ELF-1 (cell line): ENCODE measurements around the gene IQSEC1.
"Not testable (repeated sequence)": the region's sequence is repeated elsewhere in the genome, so short reads cannot be mapped to it uniquely, and the experiment has no call there.

ENCODE experiments used
- DNase-seq: peaks from one replicate; pipeline ENCODE4 v3.0.0-alpha.2; 2016; ENCODE audit warnings: low read depth, low spot score

IQSEC1 gene

GRCh38 chr3:12896063-12896985, 176.9 kb downstream of the IQSEC1 start:
- DNase-seq, result peak; percentile 44

DNA sequence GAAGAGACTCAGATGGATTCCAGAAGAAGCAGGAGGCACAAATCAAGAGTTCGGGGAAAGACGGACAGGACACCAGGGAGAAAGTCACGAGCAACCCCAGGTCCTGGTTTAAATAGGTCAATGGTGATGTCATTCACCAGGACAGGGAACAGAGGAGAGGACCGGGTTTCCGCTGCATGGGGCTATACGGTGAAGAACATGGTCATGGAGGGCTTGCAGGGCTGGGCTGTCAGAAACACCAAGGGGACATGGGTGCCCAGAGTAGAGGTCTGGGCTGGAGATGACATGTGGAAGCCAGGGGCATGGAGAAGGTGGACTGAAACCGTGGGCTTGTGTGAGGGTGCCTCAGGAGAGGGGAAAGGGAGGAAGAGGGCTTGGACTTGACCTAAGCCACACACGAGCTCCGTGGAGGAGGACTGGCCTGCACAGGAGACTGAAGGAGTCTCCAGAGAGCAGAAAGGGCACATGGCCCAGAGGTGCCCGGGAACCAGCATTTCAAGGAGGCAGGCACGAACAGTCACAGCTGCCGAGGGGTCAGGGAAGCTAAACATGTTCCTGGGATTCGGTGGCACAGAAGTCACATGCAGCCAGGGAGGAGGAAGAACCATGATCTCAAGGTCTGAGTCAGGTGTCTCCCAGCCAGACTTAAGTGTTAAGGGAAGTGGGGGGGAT, 177.7 kb downstream of the IQSEC1 start:
- DNase-seq, result no peak

- peak; percentile 63 for DNase-seq
These were observed 178.6 kb downstream of the IQSEC1 start for GRCh38 chr3:12894629-12895028.

- no peak for DNase-seq
These were observed 179.4 kb downstream of the IQSEC1 start for GRCh38 chr3:12893852-12894251.

GRCh38 chr3:12893247-12893646, 180.0 kb downstream of the IQSEC1 start:
- DNase-seq, result no peak

DNA sequence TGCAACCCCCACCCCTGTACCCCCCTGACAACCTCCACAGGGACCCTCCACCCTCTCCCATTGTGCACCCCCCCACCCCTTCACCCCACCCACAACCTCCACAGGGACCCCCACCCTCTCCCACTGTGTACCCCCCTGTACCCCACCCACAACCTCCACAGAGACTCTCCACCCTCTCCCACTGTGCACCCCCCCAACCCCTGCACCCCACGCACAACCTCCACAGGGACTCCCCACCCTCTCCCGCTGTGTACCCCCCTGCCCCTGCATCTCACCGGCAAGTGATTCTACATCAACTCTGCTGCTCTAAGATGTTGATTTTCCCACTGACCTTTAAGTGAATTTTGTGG, 180.4 kb downstream of the IQSEC1 start:
- DNase-seq, result no peak

GRCh38 chr3:12891985-12892839, 181.0 kb downstream of the IQSEC1 start:
- peak; percentile 76 for DNase-seq

DNA sequence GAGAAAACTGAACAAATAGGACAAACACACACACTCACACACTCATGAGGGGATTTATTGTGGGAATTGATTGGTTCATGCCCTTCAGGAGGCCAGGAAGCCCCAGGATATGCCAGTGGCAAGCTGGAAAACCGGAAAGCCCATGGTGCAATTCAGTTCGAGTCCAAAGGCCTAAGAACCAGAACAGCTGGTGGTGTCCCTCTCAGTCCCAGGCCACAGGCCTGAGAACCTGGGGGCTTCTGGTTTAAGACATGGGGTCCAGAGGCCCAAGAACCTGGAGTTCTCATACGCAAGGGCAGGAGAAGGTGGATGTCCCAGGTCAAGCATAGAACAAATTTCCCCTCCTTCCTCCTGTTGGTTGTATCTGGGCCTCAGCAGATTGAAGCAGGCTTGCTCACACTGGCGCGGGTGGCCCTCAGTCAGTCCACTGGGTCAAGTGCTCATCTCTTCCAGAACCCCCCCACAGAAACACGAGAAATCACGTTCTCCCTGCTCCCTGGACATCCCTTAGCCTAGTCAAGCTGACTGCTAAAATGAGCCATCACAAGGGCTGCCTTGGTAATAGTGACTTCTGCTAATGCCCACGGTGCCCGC, 181.7 kb downstream of the IQSEC1 start:
- no peak for DNase-seq

DNA sequence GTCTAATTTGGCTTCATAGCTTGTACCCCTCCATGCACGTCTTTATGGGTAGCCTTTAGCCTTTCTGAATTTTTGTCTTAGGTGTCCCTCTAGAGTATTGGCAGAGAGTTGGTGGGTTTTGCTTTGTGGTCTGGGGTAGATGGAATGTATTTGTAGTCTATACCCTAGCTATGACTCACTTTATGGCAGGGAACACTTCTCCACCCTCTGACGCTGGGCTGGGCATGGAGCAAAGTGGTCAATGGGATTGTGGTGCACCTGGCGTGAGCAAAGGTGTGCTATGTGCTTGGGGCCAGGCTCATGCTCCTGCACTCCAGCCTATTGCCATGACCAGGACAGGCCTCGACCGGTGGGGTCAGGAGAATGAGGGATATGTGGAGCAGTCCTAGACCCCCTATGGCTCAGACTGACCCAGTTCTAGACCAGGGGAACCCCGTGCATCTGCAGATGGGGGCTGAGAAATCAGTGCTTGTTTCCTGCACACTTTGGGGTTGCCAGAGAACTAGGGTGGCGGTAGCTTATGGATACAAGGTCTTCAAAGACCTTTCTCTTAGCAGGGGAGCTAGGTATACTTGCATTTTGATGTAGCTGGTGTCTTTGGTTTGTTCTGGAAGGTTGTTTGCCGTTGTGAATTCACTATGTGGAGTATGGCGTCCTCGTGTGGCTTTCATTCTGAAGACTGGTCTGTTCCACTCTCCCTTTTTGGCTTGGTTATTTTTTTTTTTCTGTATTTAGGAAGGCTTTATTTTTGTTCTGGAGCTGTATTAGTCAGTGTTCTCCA, 182.4 kb downstream of the IQSEC1 start:
- no peak for DNase-seq

DNA sequence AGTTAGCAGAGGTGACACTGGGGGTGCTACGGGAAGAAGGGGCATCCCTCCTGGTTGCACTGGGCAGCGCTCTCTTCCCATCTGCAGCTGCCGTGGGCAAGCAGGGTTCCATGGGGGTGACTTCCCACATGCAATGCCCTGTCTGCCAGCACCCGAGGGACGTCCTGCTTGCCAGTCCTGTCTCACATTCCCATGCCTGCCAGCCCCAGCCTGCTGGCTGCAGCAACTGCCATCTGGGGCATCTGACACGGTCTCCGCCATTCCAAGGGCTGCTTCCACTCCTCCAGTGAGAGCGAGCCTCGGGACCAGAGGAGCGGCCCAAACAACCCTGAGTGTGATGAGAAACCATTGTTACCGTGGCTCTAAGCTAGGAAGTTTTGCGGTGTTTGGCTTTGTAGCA, 186.5 kb downstream of the IQSEC1 start:
- DNase-seq, result no peak

DNA sequence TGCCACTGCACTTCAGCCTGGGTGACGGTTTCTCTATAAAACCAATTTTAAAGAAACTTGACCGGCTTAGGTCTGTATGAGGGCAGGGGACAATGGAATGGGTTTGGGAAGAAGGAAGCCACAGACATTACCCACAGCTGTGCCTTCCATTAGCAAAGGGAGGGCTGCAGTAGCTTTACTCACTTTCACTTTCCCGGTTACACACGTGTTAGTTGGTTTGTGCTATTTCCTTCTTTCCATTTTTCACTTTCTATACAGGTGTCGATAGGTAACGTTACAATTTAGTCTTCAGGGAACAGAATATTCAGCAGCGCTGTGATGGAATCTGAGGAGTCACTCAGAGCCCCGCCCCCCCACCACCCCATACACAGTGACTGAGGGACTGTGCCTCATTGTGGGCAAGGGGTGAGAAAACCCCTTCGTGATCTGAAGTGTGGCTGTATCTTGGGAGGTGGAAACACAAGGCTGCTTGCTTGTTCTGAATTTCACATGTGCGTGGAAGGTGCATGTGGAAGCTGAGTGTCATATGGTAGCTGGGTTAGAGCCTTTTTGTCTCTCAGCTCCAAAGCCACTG, 187.0 kb downstream of the IQSEC1 start:
- DNase-seq, result no peak

- no peak for DNase-seq
These were observed 187.7 kb downstream of the IQSEC1 start for GRCh38 chr3:12885583-12885930.

DNA sequence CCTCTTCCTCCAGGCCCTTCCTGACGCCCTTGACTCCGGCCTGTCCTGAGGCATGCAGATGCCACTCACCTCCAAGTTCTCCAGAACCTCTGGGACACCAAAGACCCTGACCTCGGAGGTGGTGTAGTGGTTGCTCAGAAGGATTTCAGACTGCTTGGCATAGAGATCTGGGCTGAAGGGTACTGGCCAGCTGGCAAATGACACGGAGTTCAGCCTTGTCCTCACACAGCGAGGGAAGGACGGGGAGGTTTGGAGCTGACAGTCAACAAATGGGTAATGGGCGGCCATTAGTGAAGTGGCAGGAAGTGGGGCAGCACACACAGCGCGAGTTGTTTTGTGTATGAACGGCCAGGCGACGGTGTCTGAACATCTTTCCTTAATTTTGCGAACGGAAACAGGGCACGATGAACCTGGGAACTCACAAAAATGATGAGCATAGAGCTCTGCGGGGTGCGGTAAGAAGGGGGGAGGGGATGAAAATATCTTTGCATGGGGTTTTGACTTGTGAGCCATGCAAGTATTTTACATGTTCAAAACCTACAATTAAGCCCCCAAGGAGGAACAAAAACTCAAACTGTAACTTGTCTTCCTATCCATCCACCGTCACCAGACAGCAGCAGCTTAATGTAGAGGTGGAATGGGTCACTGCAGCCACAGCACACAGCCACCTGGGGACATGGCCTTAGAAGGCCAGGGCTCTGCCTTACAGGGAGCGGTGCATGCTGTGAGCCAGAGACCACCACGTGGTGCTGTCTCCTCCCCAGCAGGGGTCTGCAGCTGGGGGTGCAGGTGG, 188.2 kb downstream of the IQSEC1 start:
- no peak for DNase-seq

- no peak for DNase-seq
These were observed 189.0 kb downstream of the IQSEC1 start for GRCh38 chr3:12884186-12884680.

GRCh38 chr3:12882336-12883310, 190.6 kb downstream of the IQSEC1 start:
- no peak for DNase-seq

DNA sequence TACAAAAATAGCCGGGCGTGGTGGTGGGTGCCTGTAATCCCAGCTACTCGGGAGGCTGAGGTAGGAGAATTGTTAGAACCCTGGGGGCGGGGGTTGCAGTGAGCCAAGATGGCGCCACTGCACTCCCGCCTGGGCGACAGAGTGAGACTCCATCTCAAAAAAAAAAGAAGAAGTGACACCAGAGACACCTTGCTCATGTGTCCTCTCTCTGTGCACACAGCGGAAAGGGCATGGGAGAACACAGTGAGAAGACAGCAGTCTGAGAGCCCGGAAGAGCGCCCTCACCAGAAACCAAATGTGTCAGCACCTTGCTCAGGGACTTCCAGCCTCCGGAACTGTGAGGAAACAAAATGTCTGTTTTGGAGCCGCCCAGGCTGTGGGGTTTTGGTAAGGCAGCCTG, 191.4 kb downstream of the IQSEC1 start:
- DNase-seq, result not testable (repeated sequence)

DNA sequence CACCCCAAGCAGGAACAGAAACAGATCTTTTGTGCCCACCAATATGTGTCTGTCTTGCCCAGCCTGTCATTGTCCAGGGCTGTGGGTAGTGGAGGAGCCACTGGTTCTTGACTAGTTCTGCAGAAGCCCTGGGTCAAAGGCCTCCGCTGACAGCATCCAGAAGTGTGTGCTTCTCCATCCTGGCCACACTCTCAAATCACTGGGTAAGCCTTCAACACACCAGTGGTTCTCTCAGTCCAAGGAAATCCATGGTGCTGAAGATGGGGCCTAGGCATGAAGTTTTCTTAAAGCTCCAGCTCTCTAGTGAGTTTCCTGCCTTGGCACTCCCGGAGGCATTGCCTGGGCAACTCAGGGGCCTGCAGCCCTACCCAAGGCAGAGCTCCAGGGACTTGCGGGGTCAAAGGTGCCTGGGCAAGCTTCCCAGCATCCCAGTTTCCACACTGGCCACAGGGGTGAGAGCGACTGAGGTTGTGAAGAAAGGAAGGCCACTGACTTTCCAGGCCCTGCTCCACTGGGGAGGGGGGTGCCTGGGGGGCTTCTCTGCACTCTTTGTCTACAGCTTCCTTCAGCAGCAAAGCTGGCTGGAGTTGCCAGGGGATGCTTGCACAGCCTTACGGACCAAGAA, 193.9 kb downstream of the IQSEC1 start:
- no peak for DNase-seq

- DNase-seq, result not testable (repeated sequence)
These were observed 194.5 kb downstream of the IQSEC1 start for GRCh38 chr3:12878758-12879157.
